ENCODE data around the gene COLEC11. TPM values are rescaled to one million over a fixed set of nuclear protein-coding genes. Genes with fewer than 3 reads are reported as not detected.

Gene COLEC11
- total and polyA plus RNA-seq, 2 of the 13 experiments (the other 11 are each of a cell fraction or from before 2014, with no cell fraction given), result 1.5 to 3.0 TPM

DNA sequence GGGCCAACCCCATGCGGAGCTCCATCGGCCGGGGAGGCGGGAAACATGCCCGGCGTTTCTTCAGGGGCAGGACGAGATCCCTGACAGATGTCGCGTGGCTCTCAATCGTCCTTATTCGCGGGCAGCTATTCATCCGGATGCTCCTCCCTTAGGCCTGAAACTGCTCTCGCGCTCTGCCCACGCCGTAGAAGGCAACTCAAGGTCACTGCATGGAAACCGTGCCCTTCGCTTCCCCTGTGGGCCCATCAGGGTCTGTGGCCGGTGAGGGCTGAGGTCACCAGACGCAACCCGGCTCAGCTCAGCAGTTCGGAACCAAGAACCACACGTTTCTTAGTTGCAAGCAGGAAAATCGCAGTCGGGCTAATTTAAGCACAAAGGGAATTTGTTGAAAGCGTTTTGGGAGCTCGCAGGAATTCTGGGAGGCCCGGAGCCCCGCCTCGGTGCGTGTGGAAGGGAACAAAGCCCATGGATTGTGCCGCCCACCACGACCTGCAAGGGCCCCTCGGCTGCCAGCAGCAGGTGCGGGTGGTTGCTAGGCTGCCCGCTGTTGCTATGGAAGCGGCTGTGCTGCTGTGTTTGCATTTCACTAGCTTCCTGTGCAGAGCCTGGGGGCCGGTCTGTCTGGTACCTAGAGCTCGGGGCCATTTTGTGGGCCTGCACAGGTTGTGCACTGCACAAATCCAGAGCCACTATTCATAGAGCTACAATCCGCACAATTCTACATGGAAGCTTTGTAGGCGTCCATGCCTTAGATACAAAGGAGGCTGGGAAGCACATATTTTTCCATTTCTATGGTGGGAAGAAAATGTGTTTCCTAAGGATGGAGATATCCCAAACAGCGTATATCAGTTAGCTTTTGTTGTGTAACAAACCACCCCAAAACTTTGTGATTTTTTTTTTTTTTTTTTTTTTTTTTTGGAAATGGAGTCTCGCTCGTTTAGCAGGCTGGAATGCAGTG, 57.1 kb downstream of the COLEC11 start (continued):
- no peak for TF ChIP-seq TCF12 (IDR thresholded peaks at IDR 0.05)
- no peak for TF ChIP-seq TCF12 (CRISPR knock-in tag; IDR thresholded peaks at IDR 0.05)
- peak; percentile 93 for TF ChIP-seq ZNF501 (CRISPR knock-in tag; IDR thresholded peaks at IDR 0.05)
- TF ChIP-seq HMGA1 (CRISPR knock-in tag; conservative IDR thresholded peaks at IDR 0.05), result no peak
- TF ChIP-seq ZNF251 (CRISPR knock-in tag; IDR thresholded peaks at IDR 0.05), result no peak
- TF ChIP-seq, protein P1, sequence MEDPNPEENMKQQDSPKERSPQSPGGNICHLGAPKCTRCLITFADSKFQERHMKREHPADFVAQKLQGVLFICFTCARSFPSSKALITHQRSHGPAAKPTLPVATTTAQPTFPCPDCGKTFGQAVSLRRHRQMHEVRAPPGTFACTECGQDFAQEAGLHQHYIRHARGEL (CRISPR knock-in tag; IDR thresholded peaks at IDR 0.05), result no peak
- peak; percentile 42; the same call in 1 of the 2 replicates for TF ChIP-seq MAZ (IDR thresholded peaks at IDR 0.05; ENCODE audit: borderline replicate concordance, low read depth, low read length)
- TF ChIP-seq MAZ (CRISPR knock-in tag; IDR thresholded peaks at IDR 0.05; ENCODE audit: low read depth), result no peak
- TF ChIP-seq, protein P2, sequence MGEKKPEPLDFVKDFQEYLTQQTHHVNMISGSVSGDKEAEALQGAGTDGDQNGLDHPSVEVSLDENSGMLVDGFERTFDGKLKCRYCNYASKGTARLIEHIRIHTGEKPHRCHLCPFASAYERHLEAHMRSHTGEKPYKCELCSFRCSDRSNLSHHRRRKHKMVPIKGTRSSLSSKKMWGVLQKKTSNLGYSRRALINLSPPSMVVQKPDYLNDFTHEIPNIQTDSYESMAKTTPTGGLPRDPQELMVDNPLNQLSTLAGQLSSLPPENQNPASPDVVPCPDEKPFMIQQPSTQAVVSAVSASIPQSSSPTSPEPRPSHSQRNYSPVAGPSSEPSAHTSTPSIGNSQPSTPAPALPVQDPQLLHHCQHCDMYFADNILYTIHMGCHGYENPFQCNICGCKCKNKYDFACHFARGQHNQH (CRISPR knock-in tag; IDR thresholded peaks at IDR 0.05), result peak; percentile 79
- no peak for TF ChIP-seq MTF2 (CRISPR knock-in tag; IDR thresholded peaks at IDR 0.05; ENCODE audit: borderline replicate concordance)
- no peak for TF ChIP-seq KLF11 (CRISPR knock-in tag; IDR thresholded peaks at IDR 0.05)
- TF ChIP-seq, protein P3, sequence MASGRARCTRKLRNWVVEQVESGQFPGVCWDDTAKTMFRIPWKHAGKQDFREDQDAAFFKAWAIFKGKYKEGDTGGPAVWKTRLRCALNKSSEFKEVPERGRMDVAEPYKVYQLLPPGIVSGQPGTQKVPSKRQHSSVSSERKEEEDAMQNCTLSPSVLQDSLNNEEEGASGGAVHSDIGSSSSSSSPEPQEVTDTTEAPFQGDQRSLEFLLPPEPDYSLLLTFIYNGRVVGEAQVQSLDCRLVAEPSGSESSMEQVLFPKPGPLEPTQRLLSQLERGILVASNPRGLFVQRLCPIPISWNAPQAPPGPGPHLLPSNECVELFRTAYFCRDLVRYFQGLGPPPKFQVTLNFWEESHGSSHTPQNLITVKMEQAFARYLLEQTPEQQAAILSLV (CRISPR knock-in tag; IDR thresholded peaks at IDR 0.05; ENCODE audit: borderline replicate concordance), result no peak
- TF ChIP-seq, protein P4, sequence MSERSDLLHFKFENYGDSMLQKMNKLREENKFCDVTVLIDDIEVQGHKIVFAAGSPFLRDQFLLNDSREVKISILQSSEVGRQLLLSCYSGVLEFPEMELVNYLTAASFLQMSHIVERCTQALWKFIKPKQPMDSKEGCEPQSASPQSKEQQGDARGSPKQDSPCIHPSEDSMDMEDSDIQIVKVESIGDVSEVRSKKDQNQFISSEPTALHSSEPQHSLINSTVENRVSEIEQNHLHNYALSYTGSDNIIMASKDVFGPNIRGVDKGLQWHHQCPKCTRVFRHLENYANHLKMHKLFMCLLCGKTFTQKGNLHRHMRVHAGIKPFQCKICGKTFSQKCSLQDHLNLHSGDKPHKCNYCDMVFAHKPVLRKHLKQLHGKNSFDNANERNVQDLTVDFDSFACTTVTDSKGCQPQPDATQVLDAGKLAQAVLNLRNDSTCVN (CRISPR knock-in tag; IDR thresholded peaks at IDR 0.05; ENCODE audit: borderline replicate concordance), result peak; percentile 19; the same call in 1 of the 2 replicates
- TF ChIP-seq CHD4 (IDR thresholded peaks at IDR 0.05; ENCODE audit: borderline replicate concordance, low read length), result peak; percentile 62; the same call in 1 of the 2 replicates
- no peak for TF ChIP-seq ZNF34 (CRISPR knock-in tag; IDR thresholded peaks at IDR 0.05; ENCODE audit: borderline replicate concordance)
- TF ChIP-seq ZNF724P (CRISPR knock-in tag; IDR thresholded peaks at IDR 0.05; ENCODE audit: borderline replicate concordance), result no peak
- no peak for TF ChIP-seq MEF2D (CRISPR knock-in tag; IDR thresholded peaks at IDR 0.05)
- TF ChIP-seq ZFP37 (CRISPR knock-in tag; IDR thresholded peaks at IDR 0.05; ENCODE audit: borderline replicate concordance), result no peak
- TF ChIP-seq ZNF205 (CRISPR knock-in tag; IDR thresholded peaks at IDR 0.05), result no peak
- no peak for TF ChIP-seq ZNF558 (CRISPR knock-in tag; IDR thresholded peaks at IDR 0.05; ENCODE audit: borderline replicate concordance)
- peak; percentile 74 for TF ChIP-seq RFXAP (CRISPR knock-in tag; IDR thresholded peaks at IDR 0.05; ENCODE audit: borderline replicate concordance)
- 0 out of 2 replicates have a peak, but pooled peaks have one; percentile 29 for TF ChIP-seq KDM3A (CRISPR knock-in tag; IDR thresholded peaks at IDR 0.05; ENCODE audit: low read depth)
- no peak for TF ChIP-seq KMT2B (CRISPR knock-in tag; IDR thresholded peaks at IDR 0.05)
- peak; percentile 75 for TF ChIP-seq TBX2 (CRISPR knock-in tag; IDR thresholded peaks at IDR 0.05; ENCODE audit: borderline replicate concordance)
- TF ChIP-seq SRSF1 (optimal IDR thresholded peaks at IDR 0.05; ENCODE audit: low read depth, low read length), result peak; percentile 53
- no peak for TF ChIP-seq SRSF4 (IDR thresholded peaks at IDR 0.05; ENCODE audit: low read depth, low read length, poor library complexity, severe bottlenecking)
- no peak for TF ChIP-seq ZNF253 (CRISPR knock-in tag; IDR thresholded peaks at IDR 0.05; ENCODE audit: borderline replicate concordance)
